ENCODE results near the gene FBLN5. TPM values are rescaled to one million over a fixed set of nuclear protein-coding genes. Genes with fewer than 3 reads are reported as not detected.

Gene FBLN5
- total RNA-seq, 1 experiment from 2014 or later: not detected

- DNase-seq: no peak
- Histone ChIP-seq H4K20me1 (ENCODE audit: insufficient read depth) (no peaks in the 10 kb centered on the region), H2AFZ (no peak overlapping the region), H3K36me3 (ENCODE audit: low read depth) (no peaks in the 10 kb centered on the region), H3K79me2 (ENCODE audit: low read depth) (no peaks in the 10 kb centered on the region), H3K4me2 (no peak overlapping the region), H3F3A (ENCODE audit: insufficient read depth, low read depth) (no peaks in the 10 kb centered on the region), H3K27me3 (ENCODE audit: insufficient read depth, low read depth) (no peaks in the 10 kb centered on the region), H3K9me2 (ENCODE audit: insufficient read depth) (no peaks in the 10 kb centered on the region), H3K4me1 (replicated peaks; ENCODE audit: insufficient read depth) (peaks cover 6% of the 10 kb centered on the region; the same call in 1 of the 2 replicates), H3K9me3 (ENCODE audit: insufficient read depth, low read depth) (no peaks in the 10 kb centered on the region), H3K27ac (no peak overlapping the region), H3K4me3 (no peak overlapping the region)
- intact Hi-C loops (cut with micrococcal nuclease; ENCODE audit: unreplicated experiment): no loop called here
- BruUV-seq (replicated peaks): no TSS peak
- POLR2A ChIA-PET (ENCODE audit: unreplicated experiment): no interaction called here
- TF ChIP-seq EZH2 (IDR thresholded peaks at IDR 0.05; ENCODE audit: low read depth): no peak
- TF ChIP-seq CTCF (conservative IDR thresholded peaks at IDR 0.05): no peak
- CTCF ChIA-PET: no interaction called here
These were observed 106.4 kb downstream of the FBLN5 start for GRCh38 chr14:91841065-91841464.

- H3K27ac ChIP-seq: no peak overlapping the region
- H3K9me3 ChIP-seq (ENCODE audit: insufficient read depth, low read depth): no peaks in the 10 kb centered on the region
- peaks cover 6% of the 10 kb centered on the region; the same call in 1 of the 2 replicates for H3K4me1 ChIP-seq (replicated peaks; ENCODE audit: insufficient read depth)
- no peak overlapping the region for H2AFZ ChIP-seq
- DNase-seq: no peak
- no peak overlapping the region for H3K4me3 ChIP-seq
- H3K27me3 ChIP-seq (ENCODE audit: insufficient read depth, low read depth): no peaks in the 10 kb centered on the region
- H3K4me2 ChIP-seq: no peak overlapping the region
- no peaks in the 10 kb centered on the region for H3F3A ChIP-seq (ENCODE audit: insufficient read depth, low read depth)
- H3K36me3 ChIP-seq (ENCODE audit: low read depth): no peaks in the 10 kb centered on the region
- BruUV-seq (replicated peaks): no TSS peak
- intact Hi-C loops (cut with micrococcal nuclease; ENCODE audit: unreplicated experiment): no loop called here
- TF ChIP-seq EZH2 (IDR thresholded peaks at IDR 0.05; ENCODE audit: low read depth) (no peak), CTCF (conservative IDR thresholded peaks at IDR 0.05) (no peak)
- CTCF ChIA-PET: no interaction called here
- no peaks in the 10 kb centered on the region for H3K9me2 ChIP-seq (ENCODE audit: insufficient read depth)
- POLR2A ChIA-PET (ENCODE audit: unreplicated experiment): no interaction called here
- no peaks in the 10 kb centered on the region for H4K20me1 ChIP-seq (ENCODE audit: insufficient read depth)
- H3K79me2 ChIP-seq (ENCODE audit: low read depth): 0 out of 2 replicates have a peak, but pooled peaks cover 4% of the 10 kb centered on the region
These were observed 107.7 kb downstream of the FBLN5 start for GRCh38 chr14:91839749-91840148.

- Histone ChIP-seq H3K4me3 (peak overlapping the region; percentile 77), H3K27me3 (ENCODE audit: insufficient read depth, low read depth) (no peaks in the 10 kb centered on the region), H3K9me3 (ENCODE audit: insufficient read depth, low read depth) (no peaks in the 10 kb centered on the region), H3F3A (ENCODE audit: insufficient read depth, low read depth) (no peaks in the 10 kb centered on the region), H3K4me2 (peak overlapping the region; percentile 87), H4K20me1 (ENCODE audit: insufficient read depth) (no peaks in the 10 kb centered on the region), H2AFZ (peak overlapping the region; percentile 92), H3K9me2 (ENCODE audit: insufficient read depth) (no peaks in the 10 kb centered on the region), H3K36me3 (ENCODE audit: low read depth) (no peaks in the 10 kb centered on the region), H3K27ac (no peak overlapping the region), H3K79me2 (ENCODE audit: low read depth) (0 out of 2 replicates have a peak, but pooled peaks cover 4% of the 10 kb centered on the region), H3K4me1 (replicated peaks; ENCODE audit: insufficient read depth) (peaks cover 6% of the 10 kb centered on the region; the same call in 1 of the 2 replicates)
- CTCF ChIA-PET: no interaction called here
- no peak for DNase-seq
- intact Hi-C loops (cut with micrococcal nuclease; ENCODE audit: unreplicated experiment): no loop called here
- POLR2A ChIA-PET (ENCODE audit: unreplicated experiment): no interaction called here
- TF ChIP-seq CTCF (conservative IDR thresholded peaks at IDR 0.05) (no peak), EZH2 (IDR thresholded peaks at IDR 0.05; ENCODE audit: low read depth) (no peak)
- no TSS peak for BruUV-seq (replicated peaks)
These were observed 110.4 kb downstream of the FBLN5 start for GRCh38 chr14:91837076-91837475.

All from PC-9 (cell line).